HepG2 (cell line): ENCODE measurements around the gene CACNA1D. TPM values are rescaled to one million over a fixed set of nuclear protein-coding genes. Genes with fewer than 3 reads are reported as not detected.

Experiments
- ARNTL ChIP-seq: sonication (generic); formaldehyde crosslinking; IDR thresholded peaks from 2 replicates; pipeline ENCODE4 v1.4.0; 2020; ENCODE audit warnings: mild to moderate bottlenecking, missing genetic modification reagents
- BORCS8-MEF2B ChIP-seq: sonication (generic); formaldehyde crosslinking; IDR thresholded peaks from 2 replicates; pipeline ENCODE4 v1.8.0; 2022; ENCODE audit warnings: mild to moderate bottlenecking, missing genetic modification reagents
- DRAP1 ChIP-seq: IDR thresholded peaks from 2 replicates; pipeline ENCODE4 v1.6.1; 2016; ENCODE audit warnings: missing genetic modification reagents, missing compliant biosample characterization
- EHMT2 ChIP-seq: fragments of 200-600 bp; sonication (generic); IDR thresholded peaks from 2 replicates; pipeline ENCODE4 v1.7.0; 2017; ENCODE audit warnings: antibody characterized with exemption, low read depth, low read length, borderline replicate concordance
- LBX2 ChIP-seq: sonication (generic); formaldehyde crosslinking; IDR thresholded peaks from 2 replicates; pipeline ENCODE4 v1.5.0; 2020; ENCODE audit warnings: missing genetic modification reagents, mild to moderate bottlenecking, borderline replicate concordance
- MBD4 ChIP-seq: IDR thresholded peaks from 2 replicates; pipeline ENCODE4 v1.6.1; 2012; ENCODE audit warnings: low read length, inconsistent platforms, borderline replicate concordance
- MTA3 ChIP-seq: sonication (generic); formaldehyde crosslinking; IDR thresholded peaks from 2 replicates; pipeline ENCODE4 v1.4.0; 2020; ENCODE audit warnings: missing genetic modification reagents
- NBN ChIP-seq: fragments of 450-650 bp; conservative IDR thresholded peaks from 2 replicates; pipeline ENCODE4 v1.6.1; 2017
- NR2F6 ChIP-seq, 2 experiments: IDR thresholded peaks; 2 replicates each; pipeline ENCODE4 v1.6.1; 2016; ENCODE audit warnings: antibody characterized with exemption in 1 of 2, mild to moderate bottlenecking in 1 of 2
- RFXANK ChIP-seq: IDR thresholded peaks from 2 replicates; pipeline ENCODE4 v1.6.1; 2016
- RFXAP ChIP-seq: sonication (generic); formaldehyde crosslinking; IDR thresholded peaks from 2 replicates; pipeline ENCODE4 v1.4.0; 2020; ENCODE audit warnings: missing genetic modification reagents, borderline replicate concordance
- SMYD3 ChIP-seq: sonication (generic); formaldehyde crosslinking; IDR thresholded peaks from 2 replicates; pipeline ENCODE4 v1.8.1; 2023; ENCODE audit warnings: mild to moderate bottlenecking, missing genetic modification reagents
- SRF ChIP-seq: IDR thresholded peaks from 2 replicates; pipeline ENCODE4 v1.6.1; 2011; ENCODE audit warnings: mild to moderate bottlenecking, low read depth, low read length, moderate library complexity
- SUZ12 ChIP-seq: fragments of 150-350 bp; IDR thresholded peaks from 2 replicates; pipeline ENCODE4 v1.6.1; 2014; ENCODE audit warnings: low read depth, low read length
- TFDP1 ChIP-seq: IDR thresholded peaks from 2 replicates; pipeline ENCODE4 v1.6.1; 2016; ENCODE audit warnings: missing compliant biosample characterization, missing genetic modification reagents, borderline replicate concordance
- THAP9 ChIP-seq: sonication (generic); formaldehyde crosslinking; IDR thresholded peaks from 2 replicates; pipeline ENCODE4; 2020; ENCODE audit warnings: missing genetic modification reagents, mild to moderate bottlenecking, borderline replicate concordance
- TSC22D2 ChIP-seq: sonication (generic); formaldehyde crosslinking; IDR thresholded peaks from 2 replicates; pipeline ENCODE4 v1.5.1; 2020; ENCODE audit warnings: missing genetic modification reagents, mild to moderate bottlenecking, borderline replicate concordance
- ZBTB1 ChIP-seq: sonication (generic); formaldehyde crosslinking; IDR thresholded peaks from 2 replicates; pipeline ENCODE4 v1.4.0; 2020; ENCODE audit warnings: missing genetic modification reagents, borderline replicate concordance
- ZFP62 ChIP-seq: sonication (generic); formaldehyde crosslinking; IDR thresholded peaks from 2 replicates; pipeline ENCODE4 v1.4.0; 2020; ENCODE audit warnings: missing genetic modification reagents
- ZNF17 ChIP-seq: sonication (generic); formaldehyde crosslinking; IDR thresholded peaks from 2 replicates; pipeline ENCODE4 v1.5.0; 2020; ENCODE audit warnings: mild to moderate bottlenecking, missing genetic modification reagents
- ZNF333 ChIP-seq: sonication (generic); formaldehyde crosslinking; IDR thresholded peaks from 2 replicates; pipeline ENCODE4 v1.4.0; 2020; ENCODE audit warnings: mild to moderate bottlenecking, missing genetic modification reagents, borderline replicate concordance
- ZNF710 ChIP-seq: sonication (generic); formaldehyde crosslinking; IDR thresholded peaks from 2 replicates; pipeline ENCODE4 v1.5.0; 2020; ENCODE audit warnings: mild to moderate bottlenecking, missing genetic modification reagents, borderline replicate concordance
- ZNF761 ChIP-seq: sonication (generic); formaldehyde crosslinking; conservative IDR thresholded peaks from 2 replicates; pipeline ENCODE4 v1.4.0; 2020; ENCODE audit warnings: mild to moderate bottlenecking, missing genetic modification reagents
- ZNF780A ChIP-seq: sonication (generic); formaldehyde crosslinking; IDR thresholded peaks from 2 replicates; pipeline ENCODE4 v1.8.0; 2022; ENCODE audit warnings: mild to moderate bottlenecking, missing genetic modification reagents, moderate library complexity
- polyA plus RNA-seq, 8 experiments: library from polyadenylated mRNA; depleted of rRNA in 3 of 8; stranded (reverse) in 7 of 8; unstranded in 1 of 8; fragments of >200 nt; fragmentation: Illumina TruSeq in 4 of 8; extraction: Trizol in 4 of 8; gene quantifications; 2 replicates each; pipeline versions ENCODE4 v1.2.1 to v1.2.3, GENCODE V29; 2011 to 2016; ENCODE audit warnings: low read depth in 4 of 8, missing spikeins in 1 of 8, mixed read lengths in 1 of 8; ENCODE audit not compliant: insufficient read depth in 1 of 8
- total RNA-seq, 5 experiments: library from RNA; depleted of rRNA; stranded (reverse); fragments of >200 nt; fragmentation: Illumina TruSeq; extraction: Trizol; gene quantifications; 2 replicates each; pipeline ENCODE4 v1.2.3, GENCODE V29; 2016; ENCODE audit warnings: low read depth in 1 of 5

Gene CACNA1D
- total and polyA plus RNA-seq, 2 of the 13 experiments (the other 11 are each of a cell fraction or from before 2014, with no cell fraction given), result 0.26 to 0.38 TPM

- TF ChIP-seq THAP9 (CRISPR knock-in tag) (no peak), ARNTL (CRISPR knock-in tag) (no peak; the same call in 1 of the 2 replicates), SUZ12 (no peak), ZNF780A (CRISPR knock-in tag) (peak; percentile 92), TFDP1 (peak; percentile 97), ZNF333 (CRISPR knock-in tag) (no peak), ZNF710 (CRISPR knock-in tag) (peak; percentile 59; the same call in 1 of the 2 replicates), ZFP62 (CRISPR knock-in tag) (no peak), ZNF761 (CRISPR knock-in tag) (no peak; the same call in none of the 2 replicates), NR2F6 (IDR thresholded peaks at IDR 0.05) (no peak), NR2F6 (CRISPR knock-in tag; IDR thresholded peaks at IDR 0.05) (peak; percentile 59; the same call in 1 of the 2 replicates), TSC22D2 (CRISPR knock-in tag) (peak; percentile 83), MBD4 (no peak), ZNF17 (CRISPR knock-in tag) (no peak), SRF (no peak), RFXANK (0 out of 2 replicates have a peak, but pooled peaks have one; percentile 73), LBX2 (CRISPR knock-in tag) (peak; percentile 48; the same call in 1 of the 2 replicates), DRAP1 (peak; percentile 99), MTA3 (CRISPR knock-in tag) (no peak), NBN (no peak), EHMT2 (no peak), ZBTB1 (CRISPR knock-in tag) (no peak), SMYD3 (peak; percentile 92), BORCS8-MEF2B (CRISPR knock-in tag) (peak; percentile 92), RFXAP (CRISPR knock-in tag) (peak; percentile 79)
These were observed 351.9 kb downstream of the CACNA1D start, which contains the start of the genes CHDH and IL17RB (continued) for GRCh38 chr3:53846134-53846850.
